Activated T-cell treated with anti-CD3 and anti-CD28 coated beads, Interleukin-2, amount 50 U/mL, for 4 hours (primary cell): Measurements from ENCODE around the gene STX10. TPM values are rescaled to one million over a fixed set of nuclear protein-coding genes. Genes with fewer than 3 reads are reported as not detected.
A peak's percentile ranks its signal among the peaks of the same experiment; 100 is the strongest.

Experiments used
- ATAC-seq, 2 donors: fragments of 200-7000 bp; cut with Tn5 transposase; one replicate each; pipeline ENCODE4 v1.10.0; 2021
- DNase-seq: peaks from one replicate; pipeline ENCODE4 v3.0.0-alpha.2; 2020
- H3K27me3 Mint-ChIP-seq: one replicate; pipeline ENCODE4 v1.8.0; 2021; ENCODE audit warnings: low read depth, mixed read lengths
- H3K36me3 Mint-ChIP-seq: one replicate; pipeline ENCODE4 v1.8.0; 2022; ENCODE audit warnings: mixed read lengths; ENCODE audit not compliant: insufficient read depth
- H3K4me1 Mint-ChIP-seq: one replicate; pipeline ENCODE4 v1.8.0; 2021; ENCODE audit warnings: low read depth, mixed read lengths
- H3K4me3 Mint-ChIP-seq: one replicate; pipeline ENCODE4 v1.8.0; 2021; ENCODE audit warnings: mild to moderate bottlenecking, moderate library complexity, mixed read lengths
- H3K9me3 Mint-ChIP-seq: one replicate; pipeline ENCODE4 v1.8.0; 2021; ENCODE audit warnings: mixed read lengths
- total RNA-seq, 3 donors: library from RNA; stranded (reverse); gene quantifications; one replicate each; pipeline ENCODE4 v1.2.1, GENCODE V29; 2021

The STX10 gene
- total RNA-seq, 3 donors from 2014 or later = 64.5 to 66.0 (median 65.4) TPM

GRCh38 chr19:13109361-13110098 lies 40.6 kb downstream of the STX10 start:
- Mint-ChIP-seq H3K4me1 (peaks cover 11% of the 10 kb centered on the region), H3K27me3 (no peaks in the 10 kb centered on the region), H3K9me3 (no peaks in the 10 kb centered on the region), H3K36me3 (peaks cover 16% of the 10 kb centered on the region), H3K4me3 (no peak overlapping the region)
- DNase-seq = no peak
- ATAC-seq = no peak

- Mint-ChIP-seq H3K36me3 (peaks cover 9% of the 10 kb centered on the region), H3K27me3 (no peaks in the 10 kb centered on the region), H3K9me3 (no peaks in the 10 kb centered on the region), H3K4me3 (peak overlapping the region; percentile 86), H3K4me1 (peaks cover 30% of the 10 kb centered on the region)
- ATAC-seq = peak; percentile 20 to 25
- DNase-seq = no peak
Measured at GRCh38 chr19:13104848-13105711, 45.1 kb downstream of the STX10 start.

- ATAC-seq (peak; percentile 30 to 53), DNase-seq (peak; percentile 57)
- peaks cover 35% of the 10 kb centered on the region for H3K4me1 Mint-ChIP-seq
- peak overlapping the region; percentile 86 for H3K4me3 Mint-ChIP-seq
- no peaks in the 10 kb centered on the region for H3K9me3 Mint-ChIP-seq
- H3K36me3 Mint-ChIP-seq = peaks cover 7% of the 10 kb centered on the region
- H3K27me3 Mint-ChIP-seq = no peaks in the 10 kb centered on the region
Measured at GRCh38 chr19:13104360-13104847, 45.8 kb downstream of the STX10 start.

GRCh38 chr19:13103581-13104359 lies 46.4 kb downstream of the STX10 start:
- Mint-ChIP-seq H3K9me3 (no peaks in the 10 kb centered on the region), H3K4me1 (peaks cover 38% of the 10 kb centered on the region), H3K27me3 (no peaks in the 10 kb centered on the region), H3K4me3 (peak overlapping the region; percentile 86), H3K36me3 (peaks cover 7% of the 10 kb centered on the region)
- DNase-seq (no peak), ATAC-seq (no peak)

- Mint-ChIP-seq H3K4me1 (peaks cover 40% of the 10 kb centered on the region), H3K27me3 (no peaks in the 10 kb centered on the region), H3K9me3 (no peaks in the 10 kb centered on the region), H3K4me3 (peak within 1 kb of the TSS; percentile 72), H3K36me3 (peaks cover 7% of the 10 kb centered on the region)
- no peak for DNase-seq
- ATAC-seq = peak; percentile 17 to 19
Measured at GRCh38 chr19:13102666-13103580, 47.3 kb downstream of the STX10 start, which contains the start of gene LYL1. TSS of gene LYL1 (minus strand) at chr19:13102858. CDS start at chr19:13101171, 1,687 bp downstream.

GRCh38 chr19:13102416-13102665 lies 47.8 kb downstream of the STX10 start:
- no peaks in the 10 kb centered on the region for H3K9me3 Mint-ChIP-seq
- DNase-seq = no peak
- no peak for ATAC-seq
- no peaks in the 10 kb centered on the region for H3K27me3 Mint-ChIP-seq
- H3K36me3 Mint-ChIP-seq = peaks cover 3% of the 10 kb centered on the region
- H3K4me1 Mint-ChIP-seq = peaks cover 40% of the 10 kb centered on the region
- peak overlapping the region; percentile 70 for H3K4me3 Mint-ChIP-seq

- H3K36me3 Mint-ChIP-seq = peaks cover 2% of the 10 kb centered on the region
- H3K9me3 Mint-ChIP-seq = no peaks in the 10 kb centered on the region
- H3K27me3 Mint-ChIP-seq = peaks cover 3% of the 10 kb centered on the region
- peaks cover 44% of the 10 kb centered on the region for H3K4me1 Mint-ChIP-seq
- H3K4me3 Mint-ChIP-seq = peak overlapping the region; percentile 70
- DNase-seq = no peak
- ATAC-seq = no peak
Measured at GRCh38 chr19:13101590-13102415, 48.4 kb downstream of the STX10 start.

GRCh38 chr19:13100841-13101589 lies 49.2 kb downstream of the STX10 start:
- Mint-ChIP-seq H3K9me3 (no peaks in the 10 kb centered on the region), H3K4me1 (peaks cover 45% of the 10 kb centered on the region), H3K36me3 (peaks cover 2% of the 10 kb centered on the region), H3K27me3 (peaks cover 6% of the 10 kb centered on the region), H3K4me3 (peak overlapping the region; percentile 70)
- no peak for ATAC-seq
- DNase-seq = no peak

GRCh38 chr19:13100031-13100588 lies 50.1 kb downstream of the STX10 start:
- Mint-ChIP-seq H3K9me3 (no peaks in the 10 kb centered on the region), H3K4me3 (peak overlapping the region; percentile 58), H3K4me1 (peaks cover 44% of the 10 kb centered on the region), H3K36me3 (peaks cover 2% of the 10 kb centered on the region), H3K27me3 (peaks cover 7% of the 10 kb centered on the region)
- ATAC-seq (peak; percentile 56 to 69), DNase-seq (peak; percentile 43)

GRCh38 chr19:13099073-13099999 lies 50.8 kb downstream of the STX10 start:
- H3K36me3 Mint-ChIP-seq = no peaks in the 10 kb centered on the region
- H3K4me3 Mint-ChIP-seq = peak overlapping the region; percentile 69
- ATAC-seq (peak; percentile 53 to 62), DNase-seq (peak; percentile 72)
- H3K27me3 Mint-ChIP-seq = peaks cover 10% of the 10 kb centered on the region
- peaks cover 42% of the 10 kb centered on the region for H3K4me1 Mint-ChIP-seq
- no peaks in the 10 kb centered on the region for H3K9me3 Mint-ChIP-seq
